ENCODE measurements around the gene PLEK.

GRCh38 chr2:68386365-68386764 is 21.3 kb downstream of the PLEK start:
- TF ChIP-seq CTCF (conservative IDR thresholded peaks at IDR 0.05; ENCODE audit: low read depth, low read length): no peak
- no peak for TF ChIP-seq EZH2 (IDR thresholded peaks at IDR 0.05; ENCODE audit: low read length, unreplicated experiment)

Measured in PC-3 (cell line).